Measurements from ENCODE around the gene STMN3. TPM values are rescaled to one million over a fixed set of nuclear protein-coding genes. Genes with fewer than 3 reads are reported as not detected.

Gene STMN3
- total and polyA plus RNA-seq, 10 of the 15 experiments (the other 5 are each of a cell fraction or from before 2014, with no cell fraction given), result 0.09 to 3.6 (median 1.4) TPM; not detected in 1

DNA sequence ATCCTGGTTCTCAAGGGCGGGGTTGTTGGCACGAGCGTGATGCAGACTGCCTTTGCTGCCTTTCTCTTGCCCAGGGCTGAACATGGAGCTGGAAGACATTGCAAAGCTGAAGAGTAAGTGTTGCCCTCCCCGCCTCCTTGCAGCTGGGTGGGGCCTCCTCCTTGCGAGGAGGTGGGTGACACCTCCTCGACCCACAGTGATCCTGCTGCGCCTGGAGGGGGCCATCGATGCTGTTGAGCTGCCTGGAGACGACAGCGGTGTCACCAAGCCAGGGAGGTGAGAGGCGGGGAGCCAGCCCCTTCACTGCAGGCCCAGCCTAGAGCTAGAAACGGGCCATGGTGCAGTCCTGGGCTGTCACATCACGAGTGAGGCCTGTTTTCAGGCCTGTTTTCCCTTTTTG, 24.8 kb upstream of the STMN3 start (continued):
- TF ChIP-seq, protein P1, sequence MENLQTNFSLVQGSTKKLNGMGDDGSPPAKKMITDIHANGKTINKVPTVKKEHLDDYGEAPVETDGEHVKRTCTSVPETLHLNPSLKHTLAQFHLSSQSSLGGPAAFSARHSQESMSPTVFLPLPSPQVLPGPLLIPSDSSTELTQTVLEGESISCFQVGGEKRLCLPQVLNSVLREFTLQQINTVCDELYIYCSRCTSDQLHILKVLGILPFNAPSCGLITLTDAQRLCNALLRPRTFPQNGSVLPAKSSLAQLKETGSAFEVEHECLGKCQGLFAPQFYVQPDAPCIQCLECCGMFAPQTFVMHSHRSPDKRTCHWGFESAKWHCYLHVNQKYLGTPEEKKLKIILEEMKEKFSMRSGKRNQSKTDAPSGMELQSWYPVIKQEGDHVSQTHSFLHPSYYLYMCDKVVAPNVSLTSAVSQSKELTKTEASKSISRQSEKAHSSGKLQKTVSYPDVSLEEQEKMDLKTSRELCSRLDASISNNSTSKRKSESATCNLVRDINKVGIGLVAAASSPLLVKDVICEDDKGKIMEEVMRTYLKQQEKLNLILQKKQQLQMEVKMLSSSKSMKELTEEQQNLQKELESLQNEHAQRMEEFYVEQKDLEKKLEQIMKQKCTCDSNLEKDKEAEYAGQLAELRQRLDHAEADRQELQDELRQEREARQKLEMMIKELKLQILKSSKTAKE (IDR thresholded peaks at IDR 0.05; ENCODE audit: low read depth, poor library complexity, severe bottlenecking), result no peak
- TF ChIP-seq CTCF (IDR thresholded peaks at IDR 0.05 in 2 of 3, conservative IDR thresholded peaks at IDR 0.05 in 1 of 3; ENCODE audit: control insufficient read depth in 2 of 3, extremely low read depth in 1 of 3, insufficient read depth in 1 of 3, low read depth in 3 of 3, low read length in 3 of 3), result no peak
- no peak for TF ChIP-seq ZNF274 (IDR thresholded peaks at IDR 0.05; ENCODE audit: insufficient read depth, insufficient read length)
- no peak for TF ChIP-seq STAT1 (conservative IDR thresholded peaks at IDR 0.05)
- TF ChIP-seq CBFB (IDR thresholded peaks at IDR 0.05; ENCODE audit: low read depth), result no peak
- TF ChIP-seq POLR2A (IDR thresholded peaks at IDR 0.05; ENCODE audit: low read depth, low read length), result no peak
- no peak for TF ChIP-seq TARDBP (IDR thresholded peaks at IDR 0.05; ENCODE audit: borderline replicate concordance)
- TF ChIP-seq PML (IDR thresholded peaks at IDR 0.05; ENCODE audit: low read length), result no peak
- no peak for TF ChIP-seq YY1 (IDR thresholded peaks at IDR 0.05; ENCODE audit: low read depth, low read length)

GRCh38 chr20:63675681-63676368, 22.6 kb upstream of the STMN3 start:
- intact Hi-C loops (cut with micrococcal nuclease; ENCODE audit: unreplicated experiment) (no loop called here), in situ Hi-C loops (cut with MboI) (no loop called here)
- FAIRE-seq (no peak), ATAC-seq (no peak), DNase-seq (ENCODE audit: low read depth, low spot score) (no peak)
- Histone ChIP-seq H3K9ac (ENCODE audit: control insufficient read depth, insufficient read depth, low read length) (no peak overlapping the region), H3K36me3 (ENCODE audit: control insufficient read depth in 2 of 2, insufficient read depth in 2 of 2, low read length in 1 of 2) (peaks cover 1 to 4% of the 10 kb centered on the region in 2 experiments; a peak in 2 of 4 replicates), H3K4me3 (no peak overlapping the region), H3K4me1 (ENCODE audit: control insufficient read depth, insufficient read depth, low read length) (no peaks in the 10 kb centered on the region), H3K79me2 (ENCODE audit: control insufficient read depth, insufficient read depth, low read length) (no peaks in the 10 kb centered on the region), H3K4me2 (ENCODE audit: control insufficient read depth, insufficient read depth) (no peak overlapping the region), H3K27ac (ENCODE audit: control insufficient read depth, insufficient read depth) (no peak overlapping the region), H2AFZ (ENCODE audit: control insufficient read depth, low read depth, low read length) (no peak overlapping the region), H3K27me3 (replicated peaks in 1 of 2; ENCODE audit: control insufficient read depth in 2 of 2, insufficient read depth in 2 of 2, low read length in 1 of 2) (no peaks in the 10 kb centered on the region), H4K20me1 (ENCODE audit: control insufficient read depth, insufficient read depth) (no peaks in the 10 kb centered on the region), H3K9me3 (replicated peaks; ENCODE audit: control insufficient read depth, insufficient read depth, low read length) (no peaks in the 10 kb centered on the region)
- no TSS peak for BruUV-seq (replicated peaks)
- TF ChIP-seq EP300 (IDR thresholded peaks at IDR 0.05; ENCODE audit: borderline replicate concordance in 1 of 2, control insufficient read depth in 1 of 2, low read depth in 2 of 2, low read length in 2 of 2) (no peak), PAX5 (IDR thresholded peaks at IDR 0.05; ENCODE audit: borderline replicate concordance, low read depth, low read length) (no peak), POU2F2 (IDR thresholded peaks at IDR 0.05; ENCODE audit: borderline replicate concordance, low read depth, low read length) (no peak), REST (IDR thresholded peaks at IDR 0.05; ENCODE audit: low read depth, low read length) (no peak), FOS (IDR thresholded peaks at IDR 0.05; ENCODE audit: borderline replicate concordance, extremely low read depth, insufficient read length) (no peak)
- POLR2A ChIA-PET, result no interaction called here
- SMC1A ChIA-PET (ENCODE audit: uncharacterized antibody, unreplicated experiment), result no interaction called here
- RAD21 ChIA-PET (ENCODE audit: unreplicated experiment), result no interaction called here
- CTCF ChIA-PET, result no interaction called here
- WGBS (ENCODE audit: insufficient coverage, insufficient replicate concordance, low lambda C conversion rate, missing lambda C conversion rate), result 96% methylated on average over 20 of the region's 20 CpGs
